Suprapubic skin (tissue), 4 donors: Measurements from ENCODE around the gene SVIP.

Source experiments
- POLR2A ChIP-seq, 2 donors: fragments of 450-650 bp; IDR thresholded peaks; one replicate each; pipeline ENCODE4 v1.6.1; 2017; ENCODE audit warnings: antibody characterized with exemption in 2 of 2, mild to moderate bottlenecking in 2 of 2, moderate library complexity in 2 of 2
- POLR2AphosphoS5 ChIP-seq, 3 donors: sonication (generic); formaldehyde crosslinking; IDR thresholded peaks; one replicate each; pipeline ENCODE4 v1.6.1; 2017; ENCODE audit warnings: antibody characterized with exemption in 3 of 3
- TF ChIP-seq, protein P1 (sequence below), 2 donors: fragments of 200-600 bp in 1 of 2; fragments of 450-650 bp in 1 of 2; sonication (generic) in 1 of 2; IDR thresholded peaks; one replicate each; pipeline ENCODE4 v1.5.1; 2016 to 2019; ENCODE audit warnings: antibody characterized with exemption in 2 of 2, mild to moderate bottlenecking in 1 of 2, moderate library complexity in 1 of 2

DNA sequence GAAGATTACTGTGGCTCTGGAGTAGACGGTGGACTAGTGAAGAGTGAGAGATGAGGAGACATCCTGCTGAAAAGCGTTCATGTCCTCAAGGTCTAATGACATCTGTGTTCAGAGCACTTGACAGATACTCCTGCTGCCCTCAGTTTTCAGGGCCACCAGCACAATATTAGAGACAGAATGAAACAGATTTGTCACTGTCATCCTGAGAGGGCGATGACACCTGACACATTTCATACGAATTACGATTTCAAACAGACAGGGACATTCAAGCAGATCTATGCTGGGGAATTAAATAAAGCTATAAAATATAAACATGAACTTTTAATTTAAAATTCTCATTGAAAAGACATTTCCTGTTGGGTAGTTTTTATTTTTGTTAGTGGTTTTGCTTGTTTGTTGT, 29.1 kb downstream of the SVIP start:
- TF ChIP-seq POLR2A (IDR thresholded peaks at IDR 0.05) = no peak
- TF ChIP-seq, protein P1, sequence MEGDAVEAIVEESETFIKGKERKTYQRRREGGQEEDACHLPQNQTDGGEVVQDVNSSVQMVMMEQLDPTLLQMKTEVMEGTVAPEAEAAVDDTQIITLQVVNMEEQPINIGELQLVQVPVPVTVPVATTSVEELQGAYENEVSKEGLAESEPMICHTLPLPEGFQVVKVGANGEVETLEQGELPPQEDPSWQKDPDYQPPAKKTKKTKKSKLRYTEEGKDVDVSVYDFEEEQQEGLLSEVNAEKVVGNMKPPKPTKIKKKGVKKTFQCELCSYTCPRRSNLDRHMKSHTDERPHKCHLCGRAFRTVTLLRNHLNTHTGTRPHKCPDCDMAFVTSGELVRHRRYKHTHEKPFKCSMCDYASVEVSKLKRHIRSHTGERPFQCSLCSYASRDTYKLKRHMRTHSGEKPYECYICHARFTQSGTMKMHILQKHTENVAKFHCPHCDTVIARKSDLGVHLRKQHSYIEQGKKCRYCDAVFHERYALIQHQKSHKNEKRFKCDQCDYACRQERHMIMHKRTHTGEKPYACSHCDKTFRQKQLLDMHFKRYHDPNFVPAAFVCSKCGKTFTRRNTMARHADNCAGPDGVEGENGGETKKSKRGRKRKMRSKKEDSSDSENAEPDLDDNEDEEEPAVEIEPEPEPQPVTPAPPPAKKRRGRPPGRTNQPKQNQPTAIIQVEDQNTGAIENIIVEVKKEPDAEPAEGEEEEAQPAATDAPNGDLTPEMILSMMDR (IDR thresholded peaks at IDR 0.05) = no peak
- no peak for TF ChIP-seq POLR2AphosphoS5 (IDR thresholded peaks at IDR 0.05)
